HG03342 (cell line): ENCODE results near the gene SCFD2.

ENCODE experiments used
- ATAC-seq: cut with Tn5 transposase; IDR thresholded peaks from one replicate; pipeline ENCODE4 v1.9.1; 2021; ENCODE audit warnings: mild to moderate bottlenecking, moderate library complexity; ENCODE audit not compliant: unreplicated experiment

The SCFD2 gene

DNA sequence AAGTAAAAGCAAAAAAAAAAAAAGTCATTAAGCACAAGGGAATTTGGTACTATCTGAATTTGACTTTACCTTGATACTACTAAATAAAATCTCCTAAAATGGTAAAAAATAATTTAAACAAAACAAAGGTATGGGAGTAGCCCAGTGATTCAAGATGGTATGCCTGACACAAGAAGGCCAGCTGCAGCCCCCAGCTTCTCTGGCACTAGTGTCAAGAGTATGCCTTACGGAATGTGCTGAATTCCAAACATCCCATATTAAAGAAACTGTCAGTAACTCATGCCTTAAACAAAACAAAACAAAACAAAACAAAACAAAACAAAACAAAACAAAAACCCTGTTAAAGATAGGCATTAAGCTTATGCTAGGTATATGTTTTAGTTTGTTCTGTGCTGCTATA, 422.9 kb downstream of the SCFD2 start:
- ATAC-seq = no peak

DNA sequence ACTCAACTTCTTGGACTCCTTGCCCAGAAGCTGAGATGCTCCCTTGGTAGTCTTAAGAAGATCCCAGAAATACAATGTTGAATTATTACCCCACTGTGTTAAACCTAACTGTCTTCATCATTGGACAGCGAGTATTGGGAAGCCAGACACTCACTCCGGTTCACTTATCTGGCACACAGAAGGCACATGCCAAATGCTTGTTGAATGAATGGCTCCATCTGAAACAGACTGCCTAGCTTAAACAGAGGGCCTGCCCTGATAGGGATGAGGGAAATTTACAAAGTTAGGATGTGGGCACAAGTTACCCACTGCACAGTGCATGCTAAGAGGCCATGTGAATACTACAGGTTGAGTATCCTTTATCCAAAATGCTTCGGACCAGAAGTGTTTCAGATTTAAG, 424.4 kb downstream of the SCFD2 start:
- no peak for ATAC-seq

DNA sequence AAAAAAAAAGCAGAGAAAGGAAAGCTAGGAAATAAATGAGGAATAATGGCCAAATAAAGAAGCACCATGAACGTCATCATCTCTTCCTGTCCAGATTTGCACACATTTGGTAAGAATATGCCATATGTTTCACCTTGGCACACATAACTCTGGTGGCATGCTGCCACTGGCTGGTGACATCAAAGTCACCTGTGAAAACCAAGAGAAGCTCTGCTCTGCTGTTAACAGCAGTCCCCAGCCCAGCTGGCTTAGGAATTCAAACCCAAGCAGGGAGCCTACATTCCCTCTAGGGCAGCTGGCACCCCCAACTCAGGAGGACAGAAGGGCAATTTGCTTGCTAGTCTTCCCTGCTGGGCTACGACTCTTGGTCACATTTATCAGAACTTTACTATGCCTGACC, 426.1 kb downstream of the SCFD2 start:
- ATAC-seq = no peak

DNA sequence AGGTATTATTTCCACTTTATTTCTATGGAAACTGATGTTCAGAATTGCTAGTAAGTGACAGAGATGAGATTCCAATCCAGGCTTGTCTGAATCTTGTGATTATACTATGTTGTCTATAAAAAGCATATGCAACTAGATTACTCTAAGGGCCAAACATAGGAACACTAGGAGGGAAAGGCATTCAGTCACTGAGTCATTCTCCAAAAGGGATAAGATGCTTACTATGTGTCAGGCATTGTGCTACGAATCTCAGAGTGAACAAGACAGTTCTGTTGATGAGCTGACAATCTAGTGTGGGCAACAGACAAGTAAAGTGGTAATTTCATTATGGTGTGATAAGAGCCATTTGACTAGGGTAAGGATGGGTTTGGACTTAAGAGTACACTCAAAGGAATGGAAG, 426.5 kb downstream of the SCFD2 start:
- no peak for ATAC-seq

DNA sequence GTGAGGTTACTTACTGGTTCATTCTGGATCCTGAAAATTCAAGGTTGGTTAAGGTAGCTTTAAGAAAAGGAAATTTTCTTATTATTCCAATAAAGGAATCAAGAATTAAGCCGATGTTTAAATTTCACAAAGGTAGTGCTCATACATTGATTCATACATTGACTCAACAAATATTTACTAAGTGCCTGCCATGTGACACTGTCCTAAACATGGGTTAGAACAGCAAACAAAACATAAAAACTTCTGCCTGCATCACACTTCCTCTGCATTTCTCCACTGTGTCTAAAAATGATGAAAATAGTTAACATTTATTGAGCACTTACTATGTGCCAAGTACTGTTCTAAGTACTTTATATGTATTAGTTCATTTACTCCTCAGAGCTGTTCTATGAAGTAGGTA, 428.0 kb downstream of the SCFD2 start:
- no peak for ATAC-seq

DNA sequence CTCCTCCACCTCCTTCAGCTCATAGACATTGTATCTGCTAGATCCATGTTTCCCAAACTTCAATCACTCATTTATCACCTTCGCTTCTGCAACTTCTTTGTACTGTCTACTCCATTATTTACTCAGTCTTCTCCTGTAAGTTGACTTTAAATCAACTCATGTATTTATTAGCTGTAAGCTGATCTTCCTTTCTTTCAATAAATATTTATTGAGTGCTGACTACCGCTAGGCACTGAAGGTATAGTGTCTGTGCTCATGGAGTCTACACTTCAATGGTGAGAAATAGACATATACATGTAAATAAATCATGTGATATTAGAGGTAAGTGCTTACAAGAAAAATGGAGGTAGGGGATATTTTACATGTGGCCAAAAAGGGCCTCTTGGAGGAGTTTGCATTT, 429.1 kb downstream of the SCFD2 start:
- ATAC-seq = no peak

DNA sequence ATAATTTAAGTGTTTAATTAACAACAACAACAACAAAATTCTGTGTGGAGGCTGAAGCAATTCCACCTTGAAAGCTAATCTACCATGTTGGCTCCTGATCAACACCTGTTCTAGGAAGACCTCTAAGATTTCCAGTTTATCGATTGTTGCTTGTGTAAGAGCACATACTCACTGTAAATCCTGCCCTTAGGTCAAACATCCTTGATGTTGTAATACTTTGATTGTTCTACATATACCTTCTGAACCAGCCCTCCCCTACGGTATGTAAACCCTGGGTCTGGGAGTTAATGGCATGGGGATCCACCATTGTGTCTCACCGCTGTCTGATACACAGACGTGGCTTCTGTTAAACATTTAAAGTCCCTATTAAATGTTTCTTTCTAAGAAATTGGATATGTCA, 430.5 kb downstream of the SCFD2 start:
- no peak for ATAC-seq

DNA sequence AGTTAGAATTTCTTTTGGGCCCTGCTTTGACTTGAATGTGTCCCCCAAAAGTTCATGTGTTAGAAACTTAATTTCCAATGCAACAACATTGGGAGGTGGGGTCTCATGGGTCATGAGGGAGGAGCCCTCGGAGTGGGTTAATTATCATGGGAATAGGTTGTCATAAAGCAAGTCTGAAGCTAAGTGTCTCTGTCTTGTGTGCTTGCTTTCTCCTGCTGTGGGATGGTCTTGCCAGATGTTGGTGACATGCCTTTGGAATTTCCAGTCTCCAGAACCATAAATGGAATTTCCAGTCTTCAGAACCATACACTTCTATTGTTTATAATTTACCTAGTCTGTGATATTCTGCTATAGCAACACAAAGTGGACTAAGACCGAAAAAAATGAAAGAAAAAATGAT, 432.1 kb downstream of the SCFD2 start:
- ATAC-seq = no peak

DNA sequence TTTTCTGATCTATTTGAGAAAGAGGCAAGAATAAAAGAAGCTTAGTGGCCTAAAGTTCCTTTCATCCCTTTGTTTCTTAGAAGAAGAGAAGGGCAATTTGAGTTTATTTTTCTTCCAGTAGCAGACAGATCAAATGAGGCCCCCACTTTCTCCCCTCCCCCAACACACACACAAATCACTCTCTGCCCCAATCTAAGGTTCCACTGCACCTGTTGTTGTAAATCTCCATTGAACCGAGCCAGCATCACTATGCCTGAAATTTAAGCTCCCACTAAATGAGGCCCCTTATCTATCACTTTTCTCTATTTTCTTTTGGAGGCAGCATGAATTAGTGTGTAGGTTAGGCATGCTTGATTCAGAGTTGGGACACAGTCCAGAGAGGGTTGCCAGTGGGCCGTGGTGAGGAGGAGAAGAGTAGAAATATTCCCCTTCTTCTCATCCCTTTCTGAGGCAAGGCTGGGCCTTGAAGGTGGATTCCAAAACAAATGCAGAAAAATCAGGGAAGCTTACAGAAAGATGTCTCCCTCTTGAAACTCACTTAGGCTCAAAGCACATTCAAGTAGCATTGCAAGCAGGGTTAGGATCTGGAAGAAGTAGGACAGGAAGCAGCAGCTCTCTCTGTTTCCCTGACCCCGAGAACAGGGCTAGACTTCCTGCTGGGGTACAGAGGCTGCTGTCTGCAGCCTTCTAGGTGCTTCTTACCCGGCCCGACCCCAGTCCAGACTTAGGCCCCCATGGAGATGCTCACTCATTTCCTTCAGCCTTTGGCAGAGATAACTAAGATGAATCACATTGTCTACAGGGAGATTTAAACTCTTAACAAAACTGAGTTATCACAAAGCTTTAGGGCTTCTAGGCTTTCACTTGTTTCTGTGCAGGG, 433.0 kb downstream of the SCFD2 start:
- ATAC-seq = no peak

DNA sequence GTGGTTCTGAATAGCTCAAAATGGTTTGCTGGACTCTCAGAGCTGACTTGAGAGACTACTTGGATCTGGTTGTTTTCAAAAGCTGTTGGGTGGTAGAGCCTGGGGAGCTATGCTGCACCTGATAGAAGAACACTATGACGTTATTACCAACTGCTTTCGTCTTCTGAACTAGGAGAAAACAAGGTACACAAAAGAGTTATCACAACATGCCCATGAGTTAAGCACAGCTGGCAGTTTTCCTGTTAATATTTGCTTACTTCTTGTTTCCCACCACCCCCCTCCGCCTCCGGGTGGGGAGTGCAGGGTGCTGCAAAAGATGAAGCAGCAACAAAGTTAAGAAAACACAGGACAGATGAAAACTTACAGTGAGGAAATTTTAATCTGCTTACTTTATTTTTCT, 434.6 kb downstream of the SCFD2 start:
- ATAC-seq = no peak

DNA sequence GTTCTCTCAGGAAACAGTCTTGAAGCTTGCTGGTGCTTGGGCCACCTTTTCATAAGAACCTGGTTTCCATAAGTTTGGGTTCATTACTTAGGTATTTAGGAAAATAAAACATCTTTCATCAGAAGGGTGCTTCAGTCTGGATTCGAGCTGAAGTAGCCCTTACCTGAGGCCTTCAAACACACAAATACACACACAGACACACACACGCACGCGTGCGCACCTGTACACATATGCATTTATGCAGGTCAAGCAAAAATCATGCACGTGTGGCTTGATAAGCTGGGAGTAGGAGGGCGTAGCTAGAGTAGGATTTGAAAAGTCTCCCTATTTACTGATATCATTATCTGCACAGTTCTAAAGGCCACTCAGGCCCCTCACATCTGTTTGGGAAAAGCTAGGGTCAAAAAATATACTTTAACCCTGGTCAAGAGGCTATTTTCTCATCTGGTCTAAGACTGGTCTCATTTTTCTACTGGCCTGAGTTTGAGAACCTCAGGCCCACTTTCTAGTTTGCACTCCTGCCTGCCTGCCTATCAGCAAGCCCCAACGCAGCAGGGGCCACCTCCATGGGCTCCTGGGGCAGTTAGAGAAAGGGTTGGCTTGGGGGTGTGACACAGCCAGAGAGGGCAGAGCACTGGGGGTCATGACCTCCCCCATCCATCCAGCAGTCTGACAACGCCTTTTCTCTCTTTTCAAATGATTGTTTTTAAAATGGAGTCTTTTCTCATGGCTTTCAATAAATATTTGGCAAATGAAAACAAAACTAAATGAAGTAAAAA, 439.5 kb downstream of the SCFD2 start:
- ATAC-seq = no peak

DNA sequence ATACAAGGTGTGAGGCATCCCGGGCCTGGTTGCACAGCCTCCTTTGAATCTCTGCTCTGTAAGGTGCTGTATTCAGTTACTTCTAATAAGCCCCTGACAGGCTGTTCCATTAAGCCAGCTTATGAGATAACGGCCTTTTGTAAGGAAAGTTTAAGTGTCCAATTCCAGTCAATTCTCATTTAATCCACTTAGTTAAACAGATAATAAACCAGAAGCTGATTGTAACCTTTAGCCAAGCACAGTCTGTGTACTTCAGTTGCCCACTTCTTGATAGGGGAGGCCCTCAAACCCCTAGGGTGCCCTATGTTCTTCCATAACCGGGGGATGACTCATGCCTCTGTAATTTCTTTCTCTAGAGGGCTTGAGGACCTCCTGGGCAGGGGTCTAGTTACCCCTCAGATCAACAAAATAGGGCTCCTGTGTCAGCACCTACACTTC, 440.3 kb downstream of the SCFD2 start:
- ATAC-seq = no peak

DNA sequence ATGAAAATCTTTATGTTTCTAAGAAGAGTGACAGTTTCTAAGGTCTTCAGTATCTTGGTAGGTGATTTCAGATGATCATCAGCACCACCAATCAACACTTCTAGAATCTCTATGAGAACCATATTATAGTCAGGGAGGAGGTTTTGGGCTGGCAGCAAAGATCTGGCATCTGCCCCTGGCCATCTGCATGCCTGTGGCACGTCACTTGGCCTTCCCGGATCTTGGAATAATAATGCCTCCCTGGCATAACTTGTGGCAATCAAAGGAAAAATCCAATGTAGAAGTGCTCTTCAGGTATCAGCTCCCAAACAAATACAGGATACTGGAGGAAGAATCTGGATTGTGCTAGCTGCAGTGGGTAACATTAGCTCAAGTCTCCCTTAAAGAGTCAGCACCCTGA, 446.4 kb downstream of the SCFD2 start:
- ATAC-seq = no peak

DNA sequence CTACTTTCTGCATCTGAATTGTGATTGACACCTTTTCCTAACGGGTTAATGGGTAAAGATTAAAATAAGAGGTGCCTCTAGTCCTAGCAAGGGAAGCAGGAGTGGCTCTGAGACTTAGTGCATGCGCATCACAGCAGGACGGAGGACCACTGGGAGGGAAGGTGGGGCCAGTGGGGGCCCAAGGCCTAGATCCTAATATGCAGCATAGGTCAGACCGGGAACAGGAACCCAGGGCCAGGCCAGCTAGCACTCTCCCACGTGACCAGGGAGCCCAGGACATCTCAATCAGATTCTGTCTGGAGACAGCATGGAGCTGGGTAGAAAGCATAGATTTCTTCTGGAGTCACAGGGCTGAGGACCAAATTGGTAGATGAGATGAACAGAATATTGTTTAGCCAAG, 448.0 kb downstream of the SCFD2 start:
- ATAC-seq = no peak

DNA sequence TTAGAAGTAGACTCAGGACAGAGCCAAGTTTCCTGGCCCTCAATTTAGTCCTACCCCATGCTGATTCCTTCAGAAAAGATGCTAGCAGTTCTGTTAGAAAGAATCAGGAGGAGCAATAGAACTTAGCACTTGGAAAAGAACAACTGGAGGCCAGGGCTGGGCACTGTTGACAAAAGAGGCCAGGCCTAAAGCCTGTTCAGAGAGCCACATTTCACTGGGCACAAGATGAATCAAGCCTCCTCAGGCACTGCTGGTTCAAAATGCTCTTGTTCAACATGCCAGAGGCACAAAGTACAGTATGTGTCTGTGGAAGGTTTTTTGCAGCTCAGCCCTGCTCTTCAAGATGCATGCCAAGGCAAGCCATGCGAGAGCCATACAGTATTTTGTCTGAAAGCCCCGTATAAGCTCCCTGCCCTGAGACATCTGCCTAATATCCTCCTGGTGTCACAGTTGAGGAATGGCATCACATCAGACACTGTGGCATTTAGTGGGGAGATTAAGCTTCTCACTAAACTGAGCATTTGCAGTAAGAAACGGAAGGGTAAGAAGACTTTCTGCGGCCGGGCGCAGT, 450.0 kb downstream of the SCFD2 start:
- ATAC-seq = no peak

DNA sequence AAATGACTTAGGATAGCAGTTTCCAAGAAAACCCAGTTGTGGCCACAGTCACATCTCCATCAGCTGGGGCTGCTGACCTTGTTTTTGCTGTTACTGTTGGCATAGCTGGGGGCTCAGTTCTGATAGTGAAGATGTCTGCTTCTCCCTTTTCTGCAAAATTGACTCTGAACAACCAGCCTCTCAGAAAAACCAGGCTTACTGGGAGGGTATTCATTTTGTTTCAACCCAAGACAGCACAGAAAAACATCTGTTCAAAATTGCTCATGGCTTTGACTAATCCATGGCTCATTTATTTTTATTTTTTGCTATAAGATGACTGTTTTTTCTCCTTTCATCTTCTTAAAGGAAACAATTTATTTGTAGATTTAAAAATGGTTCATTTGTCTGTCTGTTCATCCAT, 450.7 kb downstream of the SCFD2 start:
- ATAC-seq = no peak

DNA sequence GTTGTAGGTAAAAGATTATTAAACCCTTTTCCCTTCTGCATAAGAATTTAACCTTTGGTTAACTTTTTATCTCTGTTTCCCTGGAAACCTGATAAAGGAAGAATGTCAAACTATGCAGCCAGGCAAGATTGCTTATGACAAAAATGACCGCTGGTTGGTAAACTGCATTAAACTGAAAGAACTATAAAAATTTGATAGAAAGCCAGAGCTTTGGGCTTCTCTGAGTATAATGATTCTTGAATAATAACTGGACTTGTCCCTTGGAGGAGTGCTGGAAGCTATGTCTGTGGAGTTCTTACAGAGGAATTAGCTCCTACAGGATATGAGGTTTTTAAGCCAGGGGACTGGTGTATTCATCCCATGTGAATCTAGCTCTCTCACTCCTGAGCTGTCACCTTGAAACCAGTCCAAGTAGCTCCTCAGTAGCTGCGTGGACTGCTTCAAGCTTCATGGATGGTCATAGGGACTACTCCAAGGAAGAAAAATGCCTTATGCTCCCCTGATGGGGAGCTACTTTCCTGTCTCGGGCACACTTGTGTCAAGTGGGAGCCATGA, 451.7 kb downstream of the SCFD2 start:
- ATAC-seq = no peak

DNA sequence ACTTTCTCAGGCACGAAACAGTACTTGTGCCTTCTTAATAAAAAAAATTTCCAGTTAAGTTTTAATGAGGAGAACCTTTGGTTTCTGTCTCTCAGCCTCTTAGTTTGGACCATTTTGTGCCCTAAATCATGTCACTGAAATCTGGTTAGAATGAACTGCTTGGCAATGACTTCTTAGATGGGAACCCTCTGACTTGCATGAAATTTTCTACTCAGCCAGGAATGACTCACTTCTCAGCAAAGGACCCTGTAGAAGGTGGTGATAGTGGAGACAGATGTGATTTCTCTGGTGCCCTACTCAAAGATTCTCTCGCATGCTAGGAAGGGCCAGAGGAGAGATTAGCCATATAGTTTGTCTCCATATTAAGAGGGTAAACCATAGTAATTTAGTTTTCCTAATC, 453.3 kb downstream of the SCFD2 start:
- no peak for ATAC-seq

DNA sequence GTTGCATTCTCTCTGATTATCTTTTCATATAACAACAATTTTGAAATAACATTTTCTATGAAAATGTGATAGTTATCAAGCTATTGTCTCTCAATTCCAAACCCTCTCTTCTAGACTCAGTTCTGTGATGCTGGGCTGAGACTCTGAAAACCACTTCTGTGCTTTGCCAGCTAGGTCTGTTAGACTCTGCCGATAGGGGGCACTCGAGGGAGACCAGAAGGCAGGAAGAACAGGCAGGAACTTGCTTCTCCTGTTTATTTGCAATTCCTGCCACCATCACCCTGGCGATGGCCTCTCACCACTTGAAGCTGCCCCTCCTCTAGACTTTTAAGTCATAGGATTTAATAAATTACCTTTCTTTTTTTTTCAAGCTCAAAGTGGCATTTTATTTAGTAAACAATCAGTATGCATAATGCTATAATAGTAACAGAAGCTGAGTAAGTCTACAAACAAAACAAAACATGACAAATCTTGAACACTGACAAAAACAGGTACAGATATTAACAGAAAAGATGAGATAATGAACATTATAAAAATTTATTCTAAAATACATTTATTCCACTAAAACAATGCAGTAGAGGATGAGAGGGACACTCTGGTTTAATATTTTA, 454.1 kb downstream of the SCFD2 start:
- peak; percentile 85 for ATAC-seq

DNA sequence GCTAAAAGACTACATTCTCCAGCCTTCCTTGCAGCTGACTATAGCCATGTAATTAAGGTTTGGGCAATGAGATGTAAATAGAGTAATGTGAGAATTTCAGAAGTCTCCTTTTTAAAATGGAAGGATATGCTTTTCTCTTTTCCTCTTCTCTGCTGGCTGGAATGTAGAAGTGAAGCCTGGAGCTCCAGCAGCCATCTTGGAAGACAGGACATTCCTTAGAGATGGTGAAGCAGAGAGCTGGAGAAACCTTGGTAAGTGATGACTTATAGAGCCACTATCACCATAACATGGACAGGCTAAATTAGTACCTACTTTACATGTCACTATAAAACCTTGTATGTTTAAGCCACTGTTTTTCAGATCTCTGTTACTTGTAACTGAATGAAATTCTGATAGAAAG, 455.7 kb downstream of the SCFD2 start:
- no peak for ATAC-seq

DNA sequence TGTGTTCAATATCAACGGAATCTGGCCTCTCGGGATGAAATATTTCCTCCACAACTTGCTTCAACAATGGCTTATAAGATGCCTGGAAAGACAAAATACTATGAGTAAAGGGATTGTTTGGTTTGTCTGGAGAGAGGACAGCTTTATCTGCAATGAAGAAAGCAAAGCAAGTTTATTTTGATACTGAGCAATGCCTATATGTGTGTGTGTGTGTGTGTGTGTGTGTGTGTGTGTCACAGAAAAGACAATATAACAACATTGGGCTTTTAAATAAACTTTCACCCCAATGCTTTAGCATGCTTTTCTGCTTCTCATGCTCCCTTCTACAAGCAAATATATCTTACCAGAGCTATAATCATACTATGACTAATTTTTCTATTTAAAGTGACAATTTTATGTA, 458.4 kb downstream of the SCFD2 start:
- no peak for ATAC-seq
